ENCODE measurements around the gene MYO7B. TPM values are rescaled to one million over a fixed set of nuclear protein-coding genes. Genes with fewer than 3 reads are reported as not detected.

Gene MYO7B
- total and polyA plus RNA-seq, 9 of the 15 experiments (the other 6 are each of a cell fraction or from before 2014, with no cell fraction given): 0.08 TPM; not detected in 8

- Histone ChIP-seq H3K27me3 (ENCODE audit: control insufficient read depth in 2 of 2, insufficient read depth in 2 of 2, low read length in 2 of 2) (peaks cover 56 to 86% of the 10 kb centered on the region in 2 experiments), H2AFZ (ENCODE audit: low read depth, low read length) (no peak overlapping the region), H3K9me3 (replicated peaks; ENCODE audit: control insufficient read depth, insufficient read depth, low read depth, low read length) (no peaks in the 10 kb centered on the region), H4K20me1 (replicated peaks; ENCODE audit: control insufficient read depth, insufficient read depth, low read length) (peaks cover 13% of the 10 kb centered on the region; the same call in 1 of the 2 replicates), H3K4me1 (replicated peaks in 1 of 2; ENCODE audit: control insufficient read depth in 2 of 2, insufficient read depth in 2 of 2, low read length in 2 of 2) (peaks cover 0 to 27% of the 10 kb centered on the region in 2 experiments; a peak in 1 of 5 replicates), H3K36me3 (ENCODE audit: control insufficient read depth, insufficient read depth, low read length) (no peaks in the 10 kb centered on the region), H3K9ac (ENCODE audit: insufficient read depth in 1 of 2, low read depth in 2 of 2, low read length in 2 of 2) (no peak overlapping the region; a peak in 1 of 4 replicates), H3K4me2 (ENCODE audit: insufficient read depth, low read length) (no peak overlapping the region), H3K27ac (ENCODE audit: extremely low read depth, low read depth, low read length) (no peak overlapping the region), H3K79me2 (ENCODE audit: control insufficient read depth, insufficient read depth, low read length) (no peaks in the 10 kb centered on the region), H3K9me1 (ENCODE audit: control insufficient read depth, insufficient read depth, low read length) (no peaks in the 10 kb centered on the region), H3K4me3 (no peak overlapping the region)
- FAIRE-seq: no peak
- intact Hi-C loops (cut with micrococcal nuclease): no loop called here
- POLR2A ChIA-PET: interaction anchor here (0.6 kb wide), 1 partner anchor 63 kb away, joined by 3 read pairs; no protein-coding TSS in a partner anchor
- CTCF ChIA-PET (ENCODE audit: low intra/inter-chr PET ratio): no interaction called here
- ATAC-seq: no peak
- BruUV-seq (replicated peaks): no TSS peak
- in situ Hi-C loops (cut with MboI): no loop called here
- DNase-seq (ENCODE audit: extremely low read depth in 1 of 4, low spot score in 3 of 4): no peak
- 6% methylated on average over 17 of the region's 24 CpGs for WGBS (ENCODE audit: insufficient coverage, low coverage, missing lambda C conversion rate)
- no peak for TF ChIP-seq ZBTB40 (IDR thresholded peaks at IDR 0.05)
- TF ChIP-seq ZBTB40 (CRISPR knock-in tag; IDR thresholded peaks at IDR 0.05): no peak
- TF ChIP-seq MXI1 (IDR thresholded peaks at IDR 0.05; ENCODE audit: low read depth, low read length): no peak
- TF ChIP-seq SAFB (IDR thresholded peaks at IDR 0.05; ENCODE audit: borderline replicate concordance, low read depth, low read length): no peak
- no peak for TF ChIP-seq MCM5 (IDR thresholded peaks at IDR 0.05; ENCODE audit: low read depth)
- TF ChIP-seq ZNF551 (CRISPR knock-in tag; IDR thresholded peaks at IDR 0.05): no peak
- no peak for TF ChIP-seq ZNF280A (IDR thresholded peaks at IDR 0.05; ENCODE audit: low read depth, partially characterized antibody)
These were observed 118.8 kb downstream of the MYO7B start for GRCh38 chr2:127654084-127654837.

Data from K562 (cell line).